ENCODE data around the gene CTNNAL1.
"Not testable (repeated sequence)": the region's sequence is repeated elsewhere in the genome, so short reads cannot be mapped to it uniquely, and the experiment has no call there.

The CTNNAL1 gene

DNA sequence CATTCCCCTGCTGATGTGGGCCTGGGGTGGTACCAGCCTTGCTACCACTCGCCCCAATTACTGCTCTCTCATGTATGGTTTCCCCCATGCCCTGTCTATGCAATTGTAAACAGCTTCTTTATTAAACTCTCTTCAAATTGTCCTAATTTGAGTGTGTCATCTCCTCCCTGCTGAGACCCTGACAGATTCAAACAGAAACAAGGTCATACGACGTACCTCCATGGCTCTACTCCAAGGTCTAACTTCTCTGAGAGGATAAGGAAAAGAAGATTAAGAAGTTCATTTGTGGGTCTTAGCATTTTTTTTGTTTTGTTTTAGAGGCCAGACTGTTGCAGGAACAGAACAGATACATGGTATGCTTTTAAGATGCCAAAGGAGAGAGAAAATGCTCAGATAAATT is 41.1 kb downstream of the CTNNAL1 start:
- Histone ChIP-seq H3K9me3 (ENCODE audit: control insufficient read depth, insufficient read depth, low read depth, low read length) (no peaks in the 10 kb centered on the region), H3K36me3 (ENCODE audit: control insufficient read depth in 2 of 2, insufficient read depth in 1 of 2, low read length in 2 of 2) (peaks cover 9 to 54% of the 10 kb centered on the region in 2 experiments; a peak in 2 of 3 replicates), H3K27ac (ENCODE audit: extremely low read depth, low read depth, low read length) (no peak overlapping the region), H3K4me3 (ENCODE audit: low read depth, low read length) (no peak overlapping the region), H3K4me1 (ENCODE audit: control insufficient read depth, insufficient read depth, low read length) (no peaks in the 10 kb centered on the region)
- ChIA-PET POLR2A (no interaction called here), CTCF (interaction anchor here (0.6 kb wide), 1 partner anchor 255 kb away, joined by 3 read pairs; no protein-coding TSS in a partner anchor)
- TF ChIP-seq, protein P1, sequence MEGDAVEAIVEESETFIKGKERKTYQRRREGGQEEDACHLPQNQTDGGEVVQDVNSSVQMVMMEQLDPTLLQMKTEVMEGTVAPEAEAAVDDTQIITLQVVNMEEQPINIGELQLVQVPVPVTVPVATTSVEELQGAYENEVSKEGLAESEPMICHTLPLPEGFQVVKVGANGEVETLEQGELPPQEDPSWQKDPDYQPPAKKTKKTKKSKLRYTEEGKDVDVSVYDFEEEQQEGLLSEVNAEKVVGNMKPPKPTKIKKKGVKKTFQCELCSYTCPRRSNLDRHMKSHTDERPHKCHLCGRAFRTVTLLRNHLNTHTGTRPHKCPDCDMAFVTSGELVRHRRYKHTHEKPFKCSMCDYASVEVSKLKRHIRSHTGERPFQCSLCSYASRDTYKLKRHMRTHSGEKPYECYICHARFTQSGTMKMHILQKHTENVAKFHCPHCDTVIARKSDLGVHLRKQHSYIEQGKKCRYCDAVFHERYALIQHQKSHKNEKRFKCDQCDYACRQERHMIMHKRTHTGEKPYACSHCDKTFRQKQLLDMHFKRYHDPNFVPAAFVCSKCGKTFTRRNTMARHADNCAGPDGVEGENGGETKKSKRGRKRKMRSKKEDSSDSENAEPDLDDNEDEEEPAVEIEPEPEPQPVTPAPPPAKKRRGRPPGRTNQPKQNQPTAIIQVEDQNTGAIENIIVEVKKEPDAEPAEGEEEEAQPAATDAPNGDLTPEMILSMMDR (tag by site-specific recombination; IDR thresholded peaks at IDR 0.05), result no peak
- no peak for TF ChIP-seq EGR2 (tag by site-specific recombination; IDR thresholded peaks at IDR 0.05; ENCODE audit: low read depth)
- no peak for TF ChIP-seq ZNF169 (tag by site-specific recombination; IDR thresholded peaks at IDR 0.05)
- TF ChIP-seq ZNF157 (tag by site-specific recombination; IDR thresholded peaks at IDR 0.05), result no peak
- no peak for TF ChIP-seq ZNF521 (tag by site-specific recombination; IDR thresholded peaks at IDR 0.05)
- no peak for TF ChIP-seq ZNF211 (tag by site-specific recombination; IDR thresholded peaks at IDR 0.05; ENCODE audit: low read depth)
- no peak for TF ChIP-seq ZNF610 (tag by site-specific recombination; IDR thresholded peaks at IDR 0.05; ENCODE audit: borderline replicate concordance)
- TF ChIP-seq ZEB2 (tag by site-specific recombination; IDR thresholded peaks at IDR 0.05), result no peak
- no peak for TF ChIP-seq ZNF473 (tag by site-specific recombination; IDR thresholded peaks at IDR 0.05)
- TF ChIP-seq, protein P2, sequence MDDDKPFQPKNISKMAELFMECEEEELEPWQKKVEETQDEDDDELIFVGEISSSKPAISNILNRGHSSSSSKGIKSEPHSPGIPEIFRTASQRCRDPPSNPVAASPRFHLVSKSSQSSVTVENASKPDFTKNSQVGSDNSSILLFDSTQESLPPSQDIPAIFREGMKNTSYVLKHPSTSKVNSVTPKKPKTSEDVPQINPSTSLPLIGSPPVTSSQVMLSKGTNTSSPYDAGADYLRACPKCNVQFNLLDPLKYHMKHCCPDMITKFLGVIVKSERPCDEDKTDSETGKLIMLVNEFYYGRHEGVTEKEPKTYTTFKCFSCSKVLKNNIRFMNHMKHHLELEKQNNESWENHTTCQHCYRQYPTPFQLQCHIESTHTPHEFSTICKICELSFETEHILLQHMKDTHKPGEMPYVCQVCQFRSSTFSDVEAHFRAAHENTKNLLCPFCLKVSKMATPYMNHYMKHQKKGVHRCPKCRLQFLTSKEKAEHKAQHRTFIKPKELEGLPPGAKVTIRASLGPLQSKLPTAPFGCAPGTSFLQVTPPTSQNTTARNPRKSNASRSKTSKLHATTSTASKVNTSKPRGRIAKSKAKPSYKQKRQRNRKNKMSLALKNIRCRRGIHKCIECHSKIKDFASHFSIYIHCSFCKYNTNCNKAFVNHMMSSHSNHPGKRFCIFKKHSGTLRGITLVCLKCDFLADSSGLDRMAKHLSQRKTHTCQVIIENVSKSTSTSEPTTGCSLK (tag by site-specific recombination; IDR thresholded peaks at IDR 0.05), result no peak
- TF ChIP-seq, protein P3, sequence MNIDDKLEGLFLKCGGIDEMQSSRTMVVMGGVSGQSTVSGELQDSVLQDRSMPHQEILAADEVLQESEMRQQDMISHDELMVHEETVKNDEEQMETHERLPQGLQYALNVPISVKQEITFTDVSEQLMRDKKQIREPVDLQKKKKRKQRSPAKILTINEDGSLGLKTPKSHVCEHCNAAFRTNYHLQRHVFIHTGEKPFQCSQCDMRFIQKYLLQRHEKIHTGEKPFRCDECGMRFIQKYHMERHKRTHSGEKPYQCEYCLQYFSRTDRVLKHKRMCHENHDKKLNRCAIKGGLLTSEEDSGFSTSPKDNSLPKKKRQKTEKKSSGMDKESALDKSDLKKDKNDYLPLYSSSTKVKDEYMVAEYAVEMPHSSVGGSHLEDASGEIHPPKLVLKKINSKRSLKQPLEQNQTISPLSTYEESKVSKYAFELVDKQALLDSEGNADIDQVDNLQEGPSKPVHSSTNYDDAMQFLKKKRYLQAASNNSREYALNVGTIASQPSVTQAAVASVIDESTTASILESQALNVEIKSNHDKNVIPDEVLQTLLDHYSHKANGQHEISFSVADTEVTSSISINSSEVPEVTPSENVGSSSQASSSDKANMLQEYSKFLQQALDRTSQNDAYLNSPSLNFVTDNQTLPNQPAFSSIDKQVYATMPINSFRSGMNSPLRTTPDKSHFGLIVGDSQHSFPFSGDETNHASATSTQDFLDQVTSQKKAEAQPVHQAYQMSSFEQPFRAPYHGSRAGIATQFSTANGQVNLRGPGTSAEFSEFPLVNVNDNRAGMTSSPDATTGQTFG (tag by site-specific recombination; IDR thresholded peaks at IDR 0.05; ENCODE audit: borderline replicate concordance), result no peak
- no peak for TF ChIP-seq ZNF16 (tag by site-specific recombination; IDR thresholded peaks at IDR 0.05; ENCODE audit: low read depth)
- TF ChIP-seq, protein P4, sequence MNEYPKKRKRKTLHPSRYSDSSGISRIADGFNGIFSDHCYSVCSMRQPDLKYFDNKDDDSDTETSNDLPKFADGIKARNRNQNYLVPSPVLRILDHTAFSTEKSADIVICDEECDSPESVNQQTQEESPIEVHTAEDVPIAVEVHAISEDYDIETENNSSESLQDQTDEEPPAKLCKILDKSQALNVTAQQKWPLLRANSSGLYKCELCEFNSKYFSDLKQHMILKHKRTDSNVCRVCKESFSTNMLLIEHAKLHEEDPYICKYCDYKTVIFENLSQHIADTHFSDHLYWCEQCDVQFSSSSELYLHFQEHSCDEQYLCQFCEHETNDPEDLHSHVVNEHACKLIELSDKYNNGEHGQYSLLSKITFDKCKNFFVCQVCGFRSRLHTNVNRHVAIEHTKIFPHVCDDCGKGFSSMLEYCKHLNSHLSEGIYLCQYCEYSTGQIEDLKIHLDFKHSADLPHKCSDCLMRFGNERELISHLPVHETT (tag by site-specific recombination; IDR thresholded peaks at IDR 0.05), result no peak

DNA sequence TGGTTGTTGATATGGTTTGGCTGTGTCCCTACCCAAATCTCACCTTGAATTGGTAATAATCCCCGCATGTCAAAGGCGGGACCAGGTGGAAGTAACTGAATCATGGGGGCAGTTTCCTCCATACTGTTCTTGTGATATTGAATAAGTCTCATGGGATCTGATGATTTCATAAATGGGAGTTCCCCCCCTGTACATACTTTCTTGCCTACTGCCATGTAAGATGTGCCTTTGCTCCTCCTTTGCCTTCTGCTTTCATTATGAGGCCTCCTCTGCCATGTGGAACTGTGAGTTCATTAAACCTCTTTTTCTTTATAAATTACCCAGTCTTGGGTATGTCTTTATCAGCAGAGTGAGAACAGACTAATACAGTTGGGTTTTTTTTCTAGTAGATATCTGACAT is 41.9 kb downstream of the CTNNAL1 start:
- H3K9me3 ChIP-seq (ENCODE audit: control insufficient read depth, insufficient read depth, low read depth, low read length); H3K4me3 ChIP-seq (ENCODE audit: low read depth, low read length); H3K27ac ChIP-seq (ENCODE audit: extremely low read depth, low read depth, low read length); CTCF ChIA-PET; H3K4me1 ChIP-seq (ENCODE audit: control insufficient read depth, insufficient read depth, low read length); POLR2A ChIA-PET: not testable (repeated sequence)
- peak; percentile 58 for TF ChIP-seq SETDB1 (IDR thresholded peaks at IDR 0.05; ENCODE audit: insufficient read length, low read length)
- peaks cover 5 to 56% of the 10 kb centered on the region in 2 experiments; a peak in 2 of 3 replicates for H3K36me3 ChIP-seq (ENCODE audit: control insufficient read depth in 2 of 2, insufficient read depth in 1 of 2, low read length in 2 of 2)
